MM.1S (cell line): ENCODE measurements around the gene APBB3.

Experiments used
- DNase-seq: peaks from one replicate; pipeline ENCODE4 v3.0.0-alpha.2; 2015
- H2AFZ ChIP-seq: fragments of 300-600 bp; sonication (generic); 2 replicates; pipeline ENCODE4 v1.6.0; 2016; ENCODE audit warnings: antibody characterized with exemption, low read length
- H3F3A ChIP-seq: fragments of 300-600 bp; sonication (generic); 2 replicates; pipeline ENCODE4 v1.6.1; 2016; ENCODE audit warnings: mild to moderate bottlenecking, antibody characterized with exemption, low read length, moderate library complexity, mixed read lengths; ENCODE audit not compliant: insufficient read depth
- H3K27ac ChIP-seq: fragments of 300-600 bp; sonication (generic); 2 replicates; pipeline ENCODE4 v1.5.1; 2016; ENCODE audit warnings: mild to moderate bottlenecking, low read length
- H3K27me3 ChIP-seq: fragments of 300-600 bp; sonication (generic); replicated peaks from 2 replicates; pipeline ENCODE4 v1.6.0; 2016; ENCODE audit warnings: low read length; ENCODE audit not compliant: insufficient read depth
- H3K36me3 ChIP-seq: fragments of 300-600 bp; sonication (generic); replicated peaks from 2 replicates; pipeline ENCODE4 v1.6.1; 2016; ENCODE audit warnings: mild to moderate bottlenecking, low read length, mixed read lengths; ENCODE audit not compliant: insufficient read depth
- H3K4me1 ChIP-seq: fragments of 300-600 bp; sonication (generic); 2 replicates; pipeline ENCODE4 v1.6.1; 2016; ENCODE audit warnings: low read length, mixed read lengths
- H3K4me2 ChIP-seq: fragments of 300-600 bp; sonication (generic); 2 replicates; pipeline ENCODE4 v1.6.0; 2016; ENCODE audit warnings: low read depth, low read length
- H3K4me3 ChIP-seq: fragments of 300-600 bp; sonication (generic); 2 replicates; pipeline ENCODE4 v1.5.1; 2016; ENCODE audit warnings: low read length, mixed read lengths
- H3K79me2 ChIP-seq: fragments of 300-600 bp; sonication (generic); 2 replicates; pipeline ENCODE4 v1.6.1; 2016; ENCODE audit warnings: mixed run types, low read length, mixed read lengths
- H3K9ac ChIP-seq: fragments of 300-600 bp; sonication (generic); 2 replicates; pipeline ENCODE4 v1.6.1; 2016; ENCODE audit warnings: low read length, mixed read lengths
- H3K9me2 ChIP-seq: fragments of 300-600 bp; sonication (generic); replicated peaks from 2 replicates; pipeline ENCODE4 v1.6.1; 2016; ENCODE audit warnings: mild to moderate bottlenecking, low read length, mixed read lengths; ENCODE audit not compliant: insufficient read depth
- H3K9me3 ChIP-seq: fragments of 300-600 bp; sonication (generic); replicated peaks from 2 replicates; pipeline ENCODE4 v1.6.1; 2016; ENCODE audit warnings: mild to moderate bottlenecking, low read length, mixed read lengths; ENCODE audit not compliant: insufficient read depth
- H4K20me1 ChIP-seq: fragments of 300-600 bp; sonication (generic); 2 replicates; pipeline ENCODE4 v1.6.1; 2016; ENCODE audit warnings: mild to moderate bottlenecking, low read length, moderate library complexity, mixed read lengths; ENCODE audit not compliant: insufficient read depth
- EZH2 ChIP-seq: fragments of 300-600 bp; sonication (generic); optimal IDR thresholded peaks from 2 replicates; pipeline ENCODE3; 2017; ENCODE audit warnings: low read depth, mild to moderate bottlenecking, antibody characterized with exemption, low read length, mixed read lengths
- EZH2phosphoT487 ChIP-seq: fragments of 300-600 bp; sonication (generic); IDR thresholded peaks from 2 replicates; pipeline ENCODE4 v1.6.1; 2018; ENCODE audit warnings: antibody characterized with exemption, low read length
- TF ChIP-seq, protein P1 (sequence below): fragments of 300-600 bp; sonication (generic); IDR thresholded peaks from 2 replicates; pipeline ENCODE4 v1.5.1; 2016; ENCODE audit warnings: antibody characterized with exemption, low read length, mixed read lengths

The APBB3 gene

DNA sequence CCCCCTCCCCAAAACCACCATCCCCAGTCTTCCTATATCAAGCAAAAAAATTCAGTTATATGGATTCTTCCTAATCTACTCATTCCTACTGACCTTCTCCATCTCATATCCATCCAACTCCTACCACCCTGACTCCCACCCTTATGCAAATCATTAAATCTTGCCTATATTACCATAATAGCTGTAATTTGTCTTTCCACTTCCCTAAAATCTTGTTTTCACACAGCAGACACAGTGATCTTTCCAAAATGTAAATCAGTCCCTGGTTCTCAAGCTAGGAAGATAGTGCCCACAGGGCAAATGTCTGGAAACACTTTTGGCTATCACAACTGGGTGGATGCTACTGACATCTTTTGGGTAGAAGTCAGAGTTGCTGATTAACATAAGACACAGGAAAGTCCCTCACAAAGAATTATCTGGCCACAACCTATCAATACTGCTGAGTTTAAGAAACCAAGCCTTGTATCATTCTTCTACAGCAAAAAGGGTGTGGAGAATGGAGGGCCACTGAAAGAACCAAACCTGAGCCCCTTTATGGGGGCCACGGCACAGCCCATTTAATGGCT lies 8.6 kb downstream of the APBB3 start:
- Histone ChIP-seq H2AFZ (no peak overlapping the region), H3K27ac (peak overlapping the region; percentile 55; the same call in 1 of the 2 replicates), H3K4me3 (peak overlapping the region; percentile 77), H3K4me2 (peak overlapping the region; percentile 87), H3K27me3 (no peaks in the 10 kb centered on the region), H3K9me2 (no peaks in the 10 kb centered on the region), H3K9ac (peak overlapping the region; percentile 82; the same call in 1 of the 2 replicates), H3K4me1 (peaks cover 19% of the 10 kb centered on the region), H3K9me3 (no peaks in the 10 kb centered on the region), H3K36me3 (no peaks in the 10 kb centered on the region), H3F3A (no peaks in the 10 kb centered on the region; the same call in 1 of the 2 replicates), H4K20me1 (0 out of 2 replicates have a peak, but pooled peaks cover 4% of the 10 kb centered on the region), H3K79me2 (peaks cover 52% of the 10 kb centered on the region)
- peak; percentile 23 for DNase-seq
- TF ChIP-seq EZH2phosphoT487 = no peak
- no peak for TF ChIP-seq EZH2
- TF ChIP-seq, protein P1, sequence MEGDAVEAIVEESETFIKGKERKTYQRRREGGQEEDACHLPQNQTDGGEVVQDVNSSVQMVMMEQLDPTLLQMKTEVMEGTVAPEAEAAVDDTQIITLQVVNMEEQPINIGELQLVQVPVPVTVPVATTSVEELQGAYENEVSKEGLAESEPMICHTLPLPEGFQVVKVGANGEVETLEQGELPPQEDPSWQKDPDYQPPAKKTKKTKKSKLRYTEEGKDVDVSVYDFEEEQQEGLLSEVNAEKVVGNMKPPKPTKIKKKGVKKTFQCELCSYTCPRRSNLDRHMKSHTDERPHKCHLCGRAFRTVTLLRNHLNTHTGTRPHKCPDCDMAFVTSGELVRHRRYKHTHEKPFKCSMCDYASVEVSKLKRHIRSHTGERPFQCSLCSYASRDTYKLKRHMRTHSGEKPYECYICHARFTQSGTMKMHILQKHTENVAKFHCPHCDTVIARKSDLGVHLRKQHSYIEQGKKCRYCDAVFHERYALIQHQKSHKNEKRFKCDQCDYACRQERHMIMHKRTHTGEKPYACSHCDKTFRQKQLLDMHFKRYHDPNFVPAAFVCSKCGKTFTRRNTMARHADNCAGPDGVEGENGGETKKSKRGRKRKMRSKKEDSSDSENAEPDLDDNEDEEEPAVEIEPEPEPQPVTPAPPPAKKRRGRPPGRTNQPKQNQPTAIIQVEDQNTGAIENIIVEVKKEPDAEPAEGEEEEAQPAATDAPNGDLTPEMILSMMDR = no peak

DNA sequence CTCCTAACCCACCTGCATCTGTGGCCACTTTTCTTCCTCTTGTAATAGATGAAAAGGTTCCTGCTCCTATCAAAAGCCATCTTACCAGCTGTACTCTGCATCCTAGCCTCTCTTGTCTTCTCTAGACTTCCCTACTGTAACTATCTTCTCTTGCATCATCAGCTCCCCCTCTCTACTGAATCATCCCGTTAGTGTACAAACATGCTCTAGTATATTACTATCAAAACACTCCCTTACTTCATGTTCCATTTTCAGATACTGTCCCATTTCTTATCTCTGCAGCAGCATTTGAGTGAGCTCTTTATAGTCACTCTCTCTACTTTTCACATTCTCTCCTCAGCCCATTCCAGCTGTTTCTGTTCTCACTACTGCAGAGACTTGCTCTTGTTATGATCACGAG lies 9.9 kb downstream of the APBB3 start:
- no peaks in the 10 kb centered on the region for H3K9me3 ChIP-seq
- H3K36me3 ChIP-seq = 0 out of 2 replicates have a peak, but pooled peaks cover 4% of the 10 kb centered on the region
- H4K20me1 ChIP-seq = 0 out of 2 replicates have a peak, but pooled peaks cover 4% of the 10 kb centered on the region
- no peaks in the 10 kb centered on the region for H3K27me3 ChIP-seq
- H3K9me2 ChIP-seq = no peaks in the 10 kb centered on the region
- no peaks in the 10 kb centered on the region; the same call in 1 of the 2 replicates for H3F3A ChIP-seq
- H3K79me2 ChIP-seq = peaks cover 52% of the 10 kb centered on the region
- no peak for DNase-seq
- peaks cover 19% of the 10 kb centered on the region for H3K4me1 ChIP-seq
- H2AFZ ChIP-seq = no peak overlapping the region
- no peak overlapping the region for H3K4me3 ChIP-seq
- H3K9ac ChIP-seq = no peak overlapping the region
- TF ChIP-seq EZH2phosphoT487 (no peak), EZH2 (no peak)
- TF ChIP-seq, protein P1 = no peak
- H3K27ac ChIP-seq = no peak overlapping the region
- H3K4me2 ChIP-seq = no peak overlapping the region

DNA sequence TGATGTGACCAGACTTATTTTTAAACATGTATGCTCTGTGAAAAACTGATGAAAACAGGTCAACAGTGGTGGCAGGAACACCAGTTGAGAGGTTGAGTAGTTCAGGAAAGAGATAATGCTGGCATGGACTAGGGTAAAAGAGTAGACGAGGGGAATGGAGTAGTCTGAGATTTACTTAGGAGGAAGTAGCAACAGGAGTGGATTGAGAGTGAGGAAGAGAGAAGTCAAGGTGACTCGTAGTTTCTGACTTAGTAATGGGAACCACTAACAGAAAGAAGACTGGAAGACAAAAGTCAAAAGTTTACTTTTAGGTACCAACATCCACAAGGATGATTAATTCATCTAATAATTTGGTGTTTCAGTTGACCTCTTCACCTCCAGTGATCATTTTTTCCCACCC lies 10.7 kb downstream of the APBB3 start:
- no peak overlapping the region for H2AFZ ChIP-seq
- H4K20me1 ChIP-seq = 0 out of 2 replicates have a peak, but pooled peaks cover 4% of the 10 kb centered on the region
- no peak for DNase-seq
- H3K27me3 ChIP-seq = no peaks in the 10 kb centered on the region
- H3K9me2 ChIP-seq = no peaks in the 10 kb centered on the region
- H3K36me3 ChIP-seq = 0 out of 2 replicates have a peak, but pooled peaks cover 4% of the 10 kb centered on the region
- no peak overlapping the region for H3K4me3 ChIP-seq
- no peaks in the 10 kb centered on the region for H3K9me3 ChIP-seq
- H3K4me2 ChIP-seq = no peak overlapping the region
- TF ChIP-seq EZH2 (no peak), EZH2phosphoT487 (no peak)
- TF ChIP-seq, protein P1 = no peak
- H3K27ac ChIP-seq = no peak overlapping the region
- no peaks in the 10 kb centered on the region; the same call in 1 of the 2 replicates for H3F3A ChIP-seq
- peaks cover 19% of the 10 kb centered on the region for H3K4me1 ChIP-seq
- H3K9ac ChIP-seq = no peak overlapping the region
- peaks cover 52% of the 10 kb centered on the region for H3K79me2 ChIP-seq
